MCF 10A (cell line): ENCODE measurements around the gene SMURF2. TPM values are rescaled to one million over a fixed set of nuclear protein-coding genes. Genes with fewer than 3 reads are reported as not detected.
"Not testable (repeated sequence)": the region's sequence is repeated elsewhere in the genome, so short reads cannot be mapped to it uniquely, and the experiment has no call there.

ENCODE experiments used
- BruUV-seq: library from RNA; stranded (reverse); fragments of 400-500 nt; replicated peaks from 2 replicates; lab custom pipeline; 2021; lab: Mats Ljungman, UMichigan
- CTCF ChIA-PET: fragments of 300-600 bp; sonication (Branson Sonifier 250); formaldehyde crosslinking; extraction: SDS; loops from one replicate; lab custom pipeline; 2021; ENCODE audit warnings: antibody characterized with exemption, inconsistent platforms; lab: Yijun Ruan, JAX
- POLR2A ChIA-PET: fragments of 300-600, 350-650 bp; sonication (Branson Sonifier 250); formaldehyde crosslinking; extraction: SDS; loops from one replicate; lab custom pipeline; 2020; ENCODE audit warnings: antibody characterized with exemption, inconsistent platforms; lab: Yijun Ruan, JAX
- DNase-seq: peaks from one replicate; pipeline ENCODE4 v3.0.0-alpha.2; 2018; ENCODE audit not compliant: unreplicated experiment
- H3K27ac Mint-ChIP-seq: one replicate; pipeline ENCODE4 v1.8.0; 2022; ENCODE audit warnings: mild to moderate bottlenecking, low read depth, mixed read lengths; ENCODE audit not compliant: unreplicated experiment
- H3K27me3 Mint-ChIP-seq: one replicate; pipeline ENCODE4 v1.8.0; 2022; ENCODE audit warnings: mixed read lengths; ENCODE audit not compliant: insufficient read depth, unreplicated experiment
- H3K36me3 Mint-ChIP-seq: one replicate; pipeline ENCODE4 v1.8.0; 2022; ENCODE audit warnings: mild to moderate bottlenecking, moderate library complexity, mixed read lengths; ENCODE audit not compliant: insufficient read depth, unreplicated experiment
- H3K4me1 Mint-ChIP-seq: one replicate; pipeline ENCODE4 v1.8.0; 2022; ENCODE audit warnings: mixed read lengths; ENCODE audit not compliant: insufficient read depth, unreplicated experiment
- H3K4me3 Mint-ChIP-seq: one replicate; pipeline ENCODE4 v1.8.0; 2022; ENCODE audit warnings: mild to moderate bottlenecking, moderate library complexity, mixed read lengths; ENCODE audit not compliant: unreplicated experiment
- H3K9me3 Mint-ChIP-seq: one replicate; pipeline ENCODE4 v1.8.0; 2022; ENCODE audit warnings: mixed read lengths; ENCODE audit not compliant: unreplicated experiment
- CTCF ChIP-seq: fragments of 200-600 bp; IDR thresholded peaks from one replicate; pipeline ENCODE4 v1.8.0; 2022; ENCODE audit warnings: antibody characterized with exemption, mild to moderate bottlenecking; ENCODE audit not compliant: unreplicated experiment
- intact Hi-C: fragments of 100-400 bp; cut with micrococcal nuclease; formaldehyde crosslinking; loops from 2 replicates; pipeline ENCODE4 v1.14.1; 2022
- total RNA-seq: library from RNA; stranded (reverse); gene quantifications from 2 replicates; pipeline ENCODE4 v1.2.3, GENCODE V29; 2022

SMURF2 gene
- total RNA-seq, 1 experiment from 2014 or later: 55.8 TPM

- ChIA-PET POLR2A (interaction anchor here (1.3 kb wide), 1 partner anchor 9 kb away, joined by 3 read pairs; no protein-coding TSS in a partner anchor), CTCF (interaction anchor here (0.6 kb wide), 1 partner anchor 45 kb away, joined by 3 read pairs; no protein-coding TSS in a partner anchor)
- H3K9me3 Mint-ChIP-seq: no peaks in the 10 kb centered on the region
- no peak overlapping the region for H3K4me3 Mint-ChIP-seq
- no peak for DNase-seq
- H3K27me3 Mint-ChIP-seq: no peaks in the 10 kb centered on the region
- H3K27ac Mint-ChIP-seq: peak overlapping the region; percentile 42
- peaks cover 70% of the 10 kb centered on the region for H3K36me3 Mint-ChIP-seq
- H3K4me1 Mint-ChIP-seq: no peaks in the 10 kb centered on the region
- TF ChIP-seq CTCF: no peak
- BruUV-seq: no TSS peak
- intact Hi-C loops: no loop called here
Measured at GRCh38 chr17:64579917-64580316, 82.2 kb downstream of the SMURF2 start.

DNA sequence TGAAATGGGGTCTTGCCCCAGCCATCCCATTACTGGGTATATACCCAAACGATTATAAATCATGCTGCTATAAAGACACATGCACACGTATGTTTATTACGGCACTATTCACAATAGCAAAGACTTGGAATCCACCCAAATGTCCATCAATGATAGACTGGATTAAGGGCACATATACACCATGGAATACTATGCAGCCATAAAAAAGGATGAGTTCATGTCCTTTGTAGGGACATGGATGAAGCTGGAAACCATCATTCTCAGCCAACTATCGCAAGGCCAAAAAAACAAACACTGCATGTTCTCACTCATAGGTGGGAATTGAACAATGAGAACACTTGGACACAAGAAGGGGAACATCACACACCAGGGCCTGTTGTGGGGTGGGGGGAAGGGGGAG is 85.1 kb downstream of the SMURF2 start:
- ChIA-PET CTCF (interaction anchor here (0.6 to 1.0 kb wide), 2 partner anchors 34 to 72 kb away, joined by 3 to 4 read pairs; no protein-coding TSS in a partner anchor), POLR2A (interaction anchor here (1.5 to 1.8 kb wide), 3 partner anchors 9 to 64 kb away, joined by 4 to 6 read pairs (median 4); no protein-coding TSS in a partner anchor)
- H3K27ac Mint-ChIP-seq, intact Hi-C loops, BruUV-seq, DNase-seq, H3K4me3 Mint-ChIP-seq, H3K27me3 Mint-ChIP-seq, H3K4me1 Mint-ChIP-seq, H3K9me3 Mint-ChIP-seq: not testable (repeated sequence)
- H3K36me3 Mint-ChIP-seq: peaks cover 57% of the 10 kb centered on the region

GRCh38 chr17:64575431-64575830 is 86.7 kb downstream of the SMURF2 start:
- Mint-ChIP-seq H3K4me3 (no peak overlapping the region), H3K27ac (no peak overlapping the region), H3K36me3 (peaks cover 57% of the 10 kb centered on the region), H3K9me3 (no peaks in the 10 kb centered on the region), H3K4me1 (no peaks in the 10 kb centered on the region), H3K27me3 (no peaks in the 10 kb centered on the region)
- BruUV-seq: no TSS peak
- ChIA-PET CTCF (interaction anchor here (0.6 to 1.1 kb wide), 6 partner anchors 8 to 580 kb away, joined by 3 to 7 read pairs (median 3); no protein-coding TSS in a partner anchor), POLR2A (interaction anchor here (0.6 to 1.8 kb wide), 5 partner anchors 8 to 70 kb away, joined by 3 to 4 read pairs (median 3); no protein-coding TSS in a partner anchor)
- no peak for DNase-seq
- intact Hi-C loops: no loop called here
- no peak for TF ChIP-seq CTCF

- no TSS peak for BruUV-seq
- no peaks in the 10 kb centered on the region for H3K27me3 Mint-ChIP-seq
- no peak for TF ChIP-seq CTCF
- intact Hi-C loops: no loop called here
- no peak for DNase-seq
- no peak overlapping the region for H3K4me3 Mint-ChIP-seq
- peaks cover 54% of the 10 kb centered on the region for H3K36me3 Mint-ChIP-seq
- POLR2A ChIA-PET: interaction anchor here (0.6 to 1.6 kb wide), 4 partner anchors 15 to 73 kb away, joined by 3 to 5 read pairs (median 4); partner anchors contain the start of gene CEP95
- no peak overlapping the region for H3K27ac Mint-ChIP-seq
- no peaks in the 10 kb centered on the region for H3K9me3 Mint-ChIP-seq
- H3K4me1 Mint-ChIP-seq: no peaks in the 10 kb centered on the region
- CTCF ChIA-PET: interaction anchor here (0.6 to 1.1 kb wide), 4 partner anchors 30 to 154 kb away, joined by 3 to 4 read pairs (median 3); no protein-coding TSS in a partner anchor
Measured at GRCh38 chr17:64574646-64575045, 87.5 kb downstream of the SMURF2 start.
